ENCODE measurements around the gene PSMA3. TPM values are rescaled to one million over a fixed set of nuclear protein-coding genes. Genes with fewer than 3 reads are reported as not detected.
A peak's percentile ranks its signal among the peaks of the same experiment; 100 is the strongest.

Gene PSMA3
- total RNA-seq, 1 donor from 2014 or later, result 133 TPM

GRCh38 chr14:58288106-58288792 lies 43.6 kb downstream of the PSMA3 start:
- peaks cover 36% of the 10 kb centered on the region for H3K36me3 Mint-ChIP-seq
- H3K27ac Mint-ChIP-seq, result peak overlapping the region; percentile 1

GRCh38 chr14:58291646-58292045 lies 47.0 kb downstream of the PSMA3 start:
- peaks cover 42% of the 10 kb centered on the region for H3K36me3 Mint-ChIP-seq

More at GRCh38 chr14:58288106-58288792, 43.6 kb downstream of the PSMA3 start:
- H3K27me3 Mint-ChIP-seq (ENCODE audit: low read depth), result no peaks in the 10 kb centered on the region
- no peak for TF ChIP-seq CTCF (IDR thresholded peaks at IDR 0.05; ENCODE audit: unreplicated experiment)
- H3K4me3 Mint-ChIP-seq, result no peak overlapping the region
- H3K4me1 Mint-ChIP-seq, result peaks cover 10% of the 10 kb centered on the region
- H3K9me3 Mint-ChIP-seq, result no peaks in the 10 kb centered on the region
- DNase-seq (ENCODE audit: low spot score in 2 of 2, unreplicated experiment in 2 of 2), result no peak

GRCh38 chr14:58292187-58292586 lies 47.5 kb downstream of the PSMA3 start:
- TF ChIP-seq CTCF (IDR thresholded peaks at IDR 0.05; ENCODE audit: unreplicated experiment), result no peak
- no peak for DNase-seq (ENCODE audit: low spot score in 2 of 2, unreplicated experiment in 2 of 2)
- Mint-ChIP-seq H3K4me3 (no peak overlapping the region), H3K36me3 (peaks cover 42% of the 10 kb centered on the region), H3K9me3 (no peaks in the 10 kb centered on the region), H3K27me3 (ENCODE audit: low read depth) (no peaks in the 10 kb centered on the region), H3K27ac (no peak overlapping the region), H3K4me1 (peaks cover 26% of the 10 kb centered on the region)

More at GRCh38 chr14:58291646-58292045, 47.0 kb downstream of the PSMA3 start:
- TF ChIP-seq CTCF (IDR thresholded peaks at IDR 0.05; ENCODE audit: unreplicated experiment), result no peak
- Mint-ChIP-seq H3K4me1 (peaks cover 23% of the 10 kb centered on the region), H3K27me3 (ENCODE audit: low read depth) (no peaks in the 10 kb centered on the region), H3K27ac (no peak overlapping the region), H3K9me3 (no peaks in the 10 kb centered on the region), H3K4me3 (no peak overlapping the region)
- no peak for DNase-seq (ENCODE audit: low spot score in 2 of 2, unreplicated experiment in 2 of 2)

GRCh38 chr14:58294201-58294600 lies 49.6 kb downstream of the PSMA3 start:
- no peak for DNase-seq (ENCODE audit: low spot score in 2 of 2, unreplicated experiment in 2 of 2)
- no peaks in the 10 kb centered on the region for H3K9me3 Mint-ChIP-seq
- TF ChIP-seq CTCF (IDR thresholded peaks at IDR 0.05; ENCODE audit: unreplicated experiment), result no peak
- H3K27me3 Mint-ChIP-seq (ENCODE audit: low read depth), result no peaks in the 10 kb centered on the region
- H3K4me1 Mint-ChIP-seq, result peaks cover 21% of the 10 kb centered on the region
- peaks cover 31% of the 10 kb centered on the region for H3K36me3 Mint-ChIP-seq
- no peak overlapping the region for H3K4me3 Mint-ChIP-seq
- H3K27ac Mint-ChIP-seq, result no peak overlapping the region

- Mint-ChIP-seq H3K4me3 (no peak overlapping the region), H3K27ac (no peak overlapping the region), H3K36me3 (peaks cover 26% of the 10 kb centered on the region), H3K27me3 (ENCODE audit: low read depth) (no peaks in the 10 kb centered on the region), H3K4me1 (peaks cover 33% of the 10 kb centered on the region), H3K9me3 (no peaks in the 10 kb centered on the region)
- no peak for DNase-seq (ENCODE audit: low spot score in 2 of 2, unreplicated experiment in 2 of 2)
- no peak for TF ChIP-seq CTCF (IDR thresholded peaks at IDR 0.05; ENCODE audit: unreplicated experiment)
Observed at GRCh38 chr14:58296726-58297125, 52.1 kb downstream of the PSMA3 start.

All from mesothelial cell of epicardium (in vitro differentiated cells).